ENCODE data around the gene BEST1.
"Not testable (repeated sequence)": the region's sequence is repeated elsewhere in the genome, so short reads cannot be mapped to it uniquely, and the experiment has no call there.

The BEST1 gene

DNA sequence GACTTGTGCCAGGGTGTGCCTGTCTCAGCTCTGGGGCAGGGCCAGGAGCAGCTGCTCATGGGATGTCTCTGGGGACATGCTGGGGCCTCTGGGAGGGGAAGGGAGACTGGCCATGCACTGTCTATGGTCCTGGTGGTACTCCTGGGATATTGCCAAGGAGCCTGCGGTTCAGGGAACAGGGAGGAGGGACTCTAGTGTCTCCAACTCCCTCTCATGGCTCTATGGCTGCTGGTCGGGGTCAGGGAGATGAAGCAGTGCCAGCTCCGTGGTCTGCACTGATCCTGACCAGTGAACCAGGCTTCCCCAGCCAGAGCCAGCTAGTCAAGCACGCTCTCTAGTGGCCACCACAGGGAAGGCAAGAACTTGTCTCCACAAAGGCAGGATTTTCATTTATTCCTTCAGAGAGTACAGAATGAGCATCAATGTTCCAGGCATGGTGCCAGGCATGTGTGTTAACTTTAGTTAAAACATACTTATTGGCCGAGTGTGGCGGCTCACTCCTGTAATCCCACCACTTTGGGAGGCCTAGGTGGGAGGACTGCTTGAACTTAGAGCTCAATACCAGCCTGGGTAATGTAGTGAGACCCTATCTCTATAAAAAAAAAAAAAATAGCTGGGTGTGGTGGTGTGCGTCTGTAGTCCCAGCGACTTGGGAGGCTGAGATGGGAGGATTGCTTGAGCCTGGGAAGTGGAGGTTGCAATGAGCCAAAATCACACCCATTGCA is 2.5 kb upstream of the BEST1 start:
- no peak for FAIRE-seq

DNA sequence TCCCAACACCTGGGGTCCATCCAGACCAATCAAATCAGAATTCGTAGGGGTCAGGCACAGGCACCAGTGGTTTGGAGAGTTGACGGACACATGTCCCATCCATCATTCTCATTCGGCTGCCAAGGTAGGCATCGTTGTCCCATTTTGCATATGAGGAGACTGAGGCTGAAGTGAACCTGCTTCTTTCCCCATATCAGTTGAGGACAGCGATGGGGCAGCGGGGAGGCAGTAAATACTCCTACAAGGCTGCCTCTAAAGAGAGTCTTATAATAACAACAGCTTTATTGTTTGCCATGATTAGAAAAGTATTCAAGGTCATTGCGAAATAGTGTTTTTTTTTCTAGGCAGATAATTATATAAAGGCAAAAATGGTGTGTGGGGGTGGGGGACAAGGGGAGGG is 1.6 kb upstream of the BEST1 start:
- no peak for FAIRE-seq
- no peak for DNase-seq (ENCODE audit: low spot score)

More for the DNA sequence above, 2.5 kb upstream of the BEST1 start:
- peak; percentile 66 for DNase-seq (ENCODE audit: low spot score)

DNA sequence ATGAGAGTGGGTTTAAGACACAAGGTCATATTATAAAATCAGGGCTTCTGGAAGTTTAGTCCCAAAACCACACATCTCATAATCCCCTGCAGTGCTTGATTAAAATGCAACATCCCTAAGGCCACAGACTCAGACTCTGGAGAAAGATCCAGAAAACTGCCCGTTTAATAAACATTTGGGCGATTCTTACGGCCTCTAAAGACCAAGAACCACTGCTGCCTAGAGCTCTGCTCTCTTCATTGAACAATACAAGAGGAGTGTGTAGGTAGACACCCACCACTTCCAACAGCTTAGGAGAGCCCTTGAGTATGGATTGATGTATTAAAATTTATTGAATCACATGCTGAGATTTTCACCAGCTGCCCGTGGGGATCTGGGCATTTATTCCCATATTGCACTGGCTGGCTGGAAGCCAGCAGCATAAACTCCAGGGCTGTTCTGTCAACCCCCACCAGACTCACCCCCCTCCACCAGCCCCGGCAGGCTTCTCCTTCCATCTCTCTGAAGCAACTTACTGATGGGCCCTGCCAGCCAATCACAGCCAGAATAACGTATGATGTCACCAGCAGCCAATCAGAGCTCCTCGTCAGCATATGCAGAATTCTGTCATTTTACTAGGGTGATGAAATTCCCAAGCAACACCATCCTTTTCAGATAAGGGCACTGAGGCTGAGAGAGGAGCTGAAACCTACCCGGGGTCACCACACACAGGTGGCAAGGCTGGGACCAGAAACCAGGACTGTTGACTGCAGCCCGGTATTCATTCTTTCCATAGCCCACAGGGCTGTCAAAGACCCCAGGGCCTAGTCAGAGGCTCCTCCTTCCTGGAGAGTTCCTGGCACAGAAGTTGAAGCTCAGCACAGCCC is 749 bp upstream of the BEST1 start:
- no peak for DNase-seq (ENCODE audit: low spot score)
- no peak for FAIRE-seq

DNA sequence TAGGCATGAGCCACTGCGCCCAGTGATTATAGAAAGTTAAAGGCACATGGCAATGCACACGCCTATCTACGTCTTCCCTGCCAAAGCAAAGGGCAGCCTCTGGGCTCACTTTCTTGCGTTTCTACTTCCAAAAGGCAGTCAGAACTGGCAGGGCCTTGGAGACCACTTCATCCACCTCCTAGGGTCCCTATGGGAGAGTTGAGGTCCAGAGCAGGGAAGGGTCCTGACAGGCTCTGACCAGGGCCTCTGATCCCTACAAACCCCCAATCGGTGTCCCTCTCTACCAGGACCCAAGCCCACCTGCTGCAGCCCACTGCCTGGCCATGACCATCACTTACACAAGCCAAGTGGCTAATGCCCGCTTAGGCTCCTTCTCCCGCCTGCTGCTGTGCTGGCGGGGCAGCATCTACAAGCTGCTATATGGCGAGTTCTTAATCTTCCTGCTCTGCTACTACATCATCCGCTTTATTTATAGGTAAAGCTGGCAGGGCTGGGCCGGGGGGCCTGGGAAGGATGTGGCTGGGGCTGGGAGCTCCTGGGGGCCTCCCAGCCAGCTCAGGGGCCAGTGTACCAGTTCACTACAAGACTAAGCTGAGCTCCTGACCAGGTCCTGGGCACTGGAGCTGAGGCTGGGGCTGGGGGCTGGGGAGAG is 1.5 kb downstream of the BEST1 start:
- no peak for DNase-seq (ENCODE audit: low spot score)
- FAIRE-seq: no peak

DNA sequence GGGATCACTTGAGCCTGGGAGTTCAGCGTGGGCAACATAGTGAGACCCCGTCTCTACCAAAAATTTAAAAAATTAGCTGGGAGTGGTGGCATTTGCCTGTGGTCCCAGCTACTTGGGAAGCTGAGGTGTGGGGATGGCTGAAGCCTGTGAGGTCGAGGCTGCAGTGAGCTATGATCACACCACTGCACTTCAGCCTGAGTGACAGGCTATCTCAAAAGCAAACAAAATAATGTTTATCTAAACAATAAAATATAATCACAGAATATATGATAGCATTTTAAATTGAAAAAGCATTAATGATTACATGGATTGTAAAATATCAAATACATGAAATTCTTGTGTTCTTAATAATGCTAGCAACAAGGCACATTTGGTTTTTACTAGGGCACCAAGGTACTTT is 2.7 kb downstream of the BEST1 start:
- DNase-seq (ENCODE audit: low spot score): no peak
- FAIRE-seq: no peak

DNA sequence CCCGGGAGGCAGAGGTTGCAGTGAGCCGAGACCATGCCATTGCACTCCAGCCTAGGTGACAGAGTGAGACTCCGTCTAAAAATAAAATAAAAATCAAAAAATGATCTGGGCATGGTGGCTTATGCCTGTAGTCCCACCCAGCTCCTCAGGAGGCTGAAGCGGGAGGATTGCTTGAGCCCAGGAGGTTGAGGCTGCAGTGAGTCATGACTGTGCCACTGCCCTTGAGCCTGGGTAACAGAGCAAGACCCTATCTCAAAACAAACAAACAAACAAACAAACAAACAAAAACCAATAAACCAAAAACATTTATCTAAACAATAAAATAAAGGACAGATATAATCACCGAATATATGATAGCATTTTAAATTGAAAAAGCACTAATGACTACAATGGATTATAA is 3.5 kb downstream of the BEST1 start:
- not testable (repeated sequence) for FAIRE-seq; DNase-seq (ENCODE audit: low spot score)

DNA sequence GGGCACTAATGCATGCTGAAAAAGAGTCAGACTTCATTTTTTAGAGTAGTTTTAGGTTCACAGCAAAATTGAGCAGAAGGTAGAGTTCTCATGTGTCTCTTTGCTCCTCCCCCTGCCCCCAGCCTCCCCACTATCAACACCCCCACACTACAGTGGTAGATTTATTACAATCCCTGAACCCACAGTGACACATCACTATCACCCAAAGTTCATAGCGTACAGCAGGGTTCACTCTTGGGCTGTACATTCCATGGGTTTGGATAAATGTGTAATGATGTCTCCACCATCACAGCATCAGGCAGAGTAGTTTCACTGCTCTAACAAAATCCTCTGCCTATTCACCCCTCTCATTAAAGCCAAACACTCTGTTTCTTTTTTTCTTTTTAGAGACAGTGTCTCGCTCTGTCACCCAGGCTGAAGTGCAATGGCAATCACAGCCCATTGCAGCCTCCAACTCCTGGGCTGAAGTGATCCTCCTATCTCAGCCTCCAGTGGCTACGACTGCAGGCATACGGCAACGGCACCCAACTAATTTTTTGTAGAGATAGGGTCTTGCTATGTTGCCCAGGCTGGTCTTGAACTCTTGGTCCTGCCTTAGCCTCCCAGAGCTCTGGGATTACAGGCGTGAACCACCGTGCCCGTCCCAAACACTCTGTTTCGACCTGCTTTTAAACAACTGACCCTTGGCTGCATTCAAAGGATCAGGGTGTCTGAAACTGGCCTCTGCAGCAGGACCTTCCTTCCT is 4.1 kb downstream of the BEST1 start:
- FAIRE-seq (no peak), DNase-seq (ENCODE audit: low spot score) (peak; percentile 19)

DNA sequence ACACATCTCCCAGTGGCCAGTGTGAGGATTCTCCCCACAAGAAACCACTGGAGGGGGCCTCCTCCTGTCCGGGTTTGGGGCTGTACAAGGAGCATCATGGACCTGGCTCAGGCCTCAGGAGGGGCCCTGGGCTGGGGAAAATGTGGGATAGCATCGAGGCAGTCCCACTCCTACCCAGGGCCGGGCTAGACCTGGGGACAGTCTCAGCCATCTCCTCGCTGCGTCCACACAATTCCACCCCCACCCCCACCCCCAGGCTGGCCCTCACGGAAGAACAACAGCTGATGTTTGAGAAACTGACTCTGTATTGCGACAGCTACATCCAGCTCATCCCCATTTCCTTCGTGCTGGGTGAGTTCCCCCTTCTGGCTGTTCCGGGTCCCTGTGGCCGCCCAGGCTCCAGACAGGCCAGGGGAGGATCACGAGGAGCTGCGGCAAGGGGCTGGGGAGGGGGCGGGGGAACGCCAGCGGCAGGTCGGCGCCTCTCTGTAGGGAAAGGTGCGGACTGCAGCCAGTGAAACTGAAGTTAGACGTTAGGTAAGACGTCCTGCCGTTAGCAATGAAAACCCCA is 4.8 kb downstream of the BEST1 start:
- DNase-seq (ENCODE audit: low spot score): no peak
- no peak for FAIRE-seq

DNA sequence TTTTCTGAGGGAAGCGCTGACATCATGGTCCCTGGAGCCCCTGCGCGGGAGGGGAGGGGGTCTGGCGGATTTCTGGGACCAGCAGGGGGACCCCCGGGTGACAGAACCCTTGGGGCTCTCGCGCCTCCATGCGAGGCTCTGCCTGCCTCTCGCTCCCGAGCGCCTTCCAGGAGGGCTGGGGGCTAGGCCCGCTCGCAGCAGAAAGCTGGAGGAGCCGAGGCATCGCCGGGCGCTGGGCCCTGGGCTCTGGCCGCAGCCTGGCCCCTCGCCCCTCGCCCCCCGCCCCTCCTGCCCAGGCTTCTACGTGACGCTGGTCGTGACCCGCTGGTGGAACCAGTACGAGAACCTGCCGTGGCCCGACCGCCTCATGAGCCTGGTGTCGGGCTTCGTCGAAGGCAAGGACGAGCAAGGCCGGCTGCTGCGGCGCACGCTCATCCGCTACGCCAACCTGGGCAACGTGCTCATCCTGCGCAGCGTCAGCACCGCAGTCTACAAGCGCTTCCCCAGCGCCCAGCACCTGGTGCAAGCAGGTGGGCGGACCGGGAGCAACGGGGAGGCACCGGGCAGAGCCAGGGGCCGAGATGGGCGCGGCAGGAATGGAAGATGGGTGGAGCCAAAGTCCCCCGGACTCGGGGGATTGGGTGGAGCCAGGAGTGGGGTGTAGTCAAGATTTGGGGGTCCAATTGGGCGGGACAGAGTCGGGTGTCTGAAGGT is 5.4 kb downstream of the BEST1 start:
- no peak for DNase-seq (ENCODE audit: low spot score)
- FAIRE-seq: no peak

DNA sequence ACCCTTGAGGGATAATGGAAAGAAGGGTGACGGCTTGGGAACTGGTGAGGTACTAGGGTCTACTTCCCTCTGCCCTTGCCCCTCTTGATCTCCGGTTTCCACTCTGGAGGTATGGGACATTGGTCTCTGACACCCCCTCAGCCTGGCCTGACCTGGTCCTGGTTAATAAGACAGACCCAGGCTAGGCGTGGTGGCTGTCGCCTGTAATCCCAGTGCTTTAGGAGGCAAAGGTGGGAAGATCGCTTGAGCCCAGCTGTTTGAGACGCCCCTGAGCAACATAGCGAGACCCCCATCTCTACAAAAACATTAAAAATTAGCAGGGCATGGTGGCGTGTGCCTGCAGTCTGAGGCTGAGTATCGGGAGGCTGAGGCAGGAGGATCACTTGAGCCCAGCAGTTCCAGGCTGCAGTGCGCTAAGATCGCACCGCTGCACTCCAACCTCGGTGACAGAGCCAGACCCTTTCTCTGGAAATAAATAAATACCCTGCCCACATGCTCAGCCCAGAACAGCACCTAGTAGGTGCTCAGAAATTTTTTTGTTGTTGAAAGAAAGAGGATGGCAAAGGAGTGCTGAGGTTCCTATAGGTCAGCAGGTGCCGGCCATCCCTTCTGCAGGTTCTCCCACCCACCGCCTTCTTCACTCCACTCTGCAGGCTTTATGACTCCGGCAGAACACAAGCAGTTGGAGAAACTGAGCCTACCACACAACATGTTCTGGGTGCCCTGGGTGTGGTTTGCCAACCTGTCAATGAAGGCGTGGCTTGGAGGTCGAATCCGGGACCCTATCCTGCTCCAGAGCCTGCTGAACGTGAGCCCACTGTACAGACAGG is 6.3 kb downstream of the BEST1 start:
- DNase-seq (ENCODE audit: low spot score): no peak
- no peak for FAIRE-seq

DNA sequence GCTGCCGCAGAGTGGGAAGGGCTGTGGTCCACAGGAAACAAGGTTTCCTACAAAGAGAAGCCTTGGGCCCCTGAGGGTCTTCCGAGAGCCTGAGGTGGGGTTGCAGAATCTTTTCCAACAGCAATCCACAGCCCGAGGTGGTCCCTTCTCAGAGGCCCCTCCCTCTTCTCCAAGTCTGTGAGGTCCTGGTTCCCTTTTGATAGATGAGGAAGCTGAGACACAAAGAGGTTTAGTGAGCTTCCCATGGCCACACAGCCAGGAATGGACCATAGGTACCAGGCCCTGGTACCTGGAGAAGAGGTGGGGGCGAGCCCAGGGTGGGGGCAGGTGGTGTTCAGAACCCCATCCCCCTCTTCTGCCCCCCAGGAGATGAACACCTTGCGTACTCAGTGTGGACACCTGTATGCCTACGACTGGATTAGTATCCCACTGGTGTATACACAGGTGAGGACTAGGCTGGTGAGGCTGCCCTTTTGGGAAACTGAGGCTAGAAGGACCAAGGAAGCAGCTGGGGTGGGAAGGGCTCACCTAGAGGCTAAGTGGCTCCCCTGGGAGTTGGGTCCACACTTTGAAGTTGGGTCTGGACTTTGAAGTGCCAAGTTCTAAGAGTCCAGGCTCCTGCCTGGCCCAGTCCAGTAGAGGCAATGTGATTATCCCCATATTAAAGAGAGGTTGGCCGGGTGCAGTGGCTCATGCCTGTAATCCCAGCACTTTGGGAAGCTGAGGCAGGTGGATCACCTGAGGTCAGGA is 7.0 kb downstream of the BEST1 start:
- FAIRE-seq (no peak), DNase-seq (ENCODE audit: low spot score) (no peak)

DNA sequence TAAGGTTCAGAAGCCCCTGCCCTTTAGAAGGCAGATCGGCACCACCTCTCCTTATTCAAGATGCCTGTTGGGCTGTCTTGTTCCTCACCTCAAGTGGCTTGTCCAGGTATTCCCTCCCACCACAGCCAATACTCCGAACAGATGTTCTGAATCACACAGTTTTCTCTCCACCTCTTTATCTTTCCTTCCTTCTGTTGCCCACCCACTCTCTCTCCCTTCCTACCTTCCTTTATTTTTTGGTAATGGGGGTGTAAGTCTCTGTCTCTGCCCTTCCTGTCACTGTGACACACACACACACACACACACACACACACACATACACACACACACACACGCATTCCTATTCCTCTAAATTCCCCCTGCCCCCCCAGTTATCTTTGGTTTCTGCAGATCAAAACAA is 8.4 kb downstream of the BEST1 start:
- no peak for FAIRE-seq
- no peak for DNase-seq (ENCODE audit: low spot score)

DNA sequence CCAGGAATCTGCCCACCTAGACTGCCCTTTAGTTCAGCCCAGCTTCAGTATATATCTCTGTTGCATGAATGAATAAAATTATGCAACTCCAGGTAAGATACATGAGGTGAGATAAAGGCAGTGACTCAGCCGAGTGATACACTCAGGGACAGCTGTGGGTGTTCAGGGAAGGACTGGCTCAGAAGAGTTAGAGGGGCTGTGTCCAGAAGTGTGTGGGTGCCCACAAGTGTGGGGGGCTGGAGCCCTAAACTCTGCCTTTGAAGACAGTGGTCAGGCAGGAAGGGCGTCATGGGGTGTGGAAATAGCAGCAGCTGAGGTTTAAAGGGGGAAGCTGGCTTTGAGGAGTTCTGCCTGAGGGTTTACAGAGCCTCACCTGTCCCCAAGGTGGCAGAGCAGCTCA is 9.0 kb downstream of the BEST1 start:
- FAIRE-seq (no peak), DNase-seq (ENCODE audit: low spot score) (no peak)

DNA sequence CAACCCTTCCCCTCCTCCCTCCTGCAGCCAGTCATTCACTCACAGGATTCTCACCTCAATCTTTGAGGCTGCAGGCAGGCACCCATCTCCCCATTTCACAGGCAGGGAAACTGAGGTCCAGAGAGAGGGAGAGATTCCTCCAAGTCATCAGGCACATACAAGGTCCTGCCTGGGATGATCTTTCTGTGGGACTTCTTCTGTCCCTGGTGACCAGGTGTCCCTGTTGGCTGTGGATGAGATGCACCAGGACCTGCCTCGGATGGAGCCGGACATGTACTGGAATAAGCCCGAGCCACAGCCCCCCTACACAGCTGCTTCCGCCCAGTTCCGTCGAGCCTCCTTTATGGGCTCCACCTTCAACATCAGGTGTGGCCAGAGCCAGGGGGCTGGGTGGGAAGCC is 9.5 kb downstream of the BEST1 start:
- FAIRE-seq: no peak
- DNase-seq (ENCODE audit: low spot score): no peak

DNA sequence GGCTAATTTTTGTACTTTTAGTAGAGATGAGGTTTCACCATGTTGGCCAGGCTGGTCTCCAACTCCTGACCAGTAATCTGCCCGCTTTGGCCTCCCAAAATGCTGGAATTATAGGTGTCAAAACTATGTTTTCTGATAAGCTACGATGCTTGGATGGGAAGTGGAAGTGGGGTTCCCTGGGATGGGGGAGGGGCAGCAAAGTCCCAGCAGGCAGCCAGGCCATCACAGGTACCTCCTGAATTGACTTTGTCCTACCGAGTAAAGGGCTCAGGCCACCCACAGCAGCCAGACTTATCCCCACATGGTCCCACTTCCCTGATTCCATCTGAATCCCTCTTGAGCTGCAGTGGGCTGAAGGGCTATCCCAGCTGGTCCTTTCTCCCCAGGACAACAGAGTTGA is 10.4 kb downstream of the BEST1 start:
- FAIRE-seq (no peak), DNase-seq (ENCODE audit: low spot score) (no peak)

DNA sequence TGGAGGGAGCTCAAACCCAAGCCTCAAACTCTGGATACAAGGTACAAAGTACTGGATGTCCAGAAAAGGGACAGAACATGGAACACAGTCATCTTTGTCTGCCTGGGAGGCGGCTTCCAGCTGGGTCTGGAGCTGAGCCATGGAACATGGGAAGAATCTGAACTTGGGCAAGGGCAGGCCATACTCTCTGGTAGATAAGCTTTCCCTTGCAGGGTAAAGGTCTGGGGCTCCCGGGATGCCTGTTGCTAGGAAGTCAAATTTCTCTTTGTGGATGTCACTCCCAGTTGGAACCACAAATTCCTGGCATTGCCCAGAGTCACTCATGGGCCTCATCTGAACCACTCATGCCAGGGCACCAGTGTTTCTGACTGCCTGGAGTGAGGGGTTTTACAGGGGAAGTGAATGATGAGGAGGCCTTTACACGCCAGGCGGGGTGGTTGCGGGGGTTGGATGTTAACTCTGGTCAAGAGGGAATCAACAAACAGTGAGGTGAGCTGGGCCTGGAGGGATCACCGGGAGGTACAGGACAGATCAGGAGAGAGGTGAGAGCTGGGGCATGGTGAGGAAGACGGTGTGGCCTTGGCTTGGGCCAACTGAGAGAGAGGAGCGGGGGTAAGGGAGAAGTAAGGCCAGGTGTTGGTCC is 11.5 kb downstream of the BEST1 start:
- peak; percentile 75 for FAIRE-seq
- DNase-seq (ENCODE audit: low spot score): peak; percentile 94

DNA sequence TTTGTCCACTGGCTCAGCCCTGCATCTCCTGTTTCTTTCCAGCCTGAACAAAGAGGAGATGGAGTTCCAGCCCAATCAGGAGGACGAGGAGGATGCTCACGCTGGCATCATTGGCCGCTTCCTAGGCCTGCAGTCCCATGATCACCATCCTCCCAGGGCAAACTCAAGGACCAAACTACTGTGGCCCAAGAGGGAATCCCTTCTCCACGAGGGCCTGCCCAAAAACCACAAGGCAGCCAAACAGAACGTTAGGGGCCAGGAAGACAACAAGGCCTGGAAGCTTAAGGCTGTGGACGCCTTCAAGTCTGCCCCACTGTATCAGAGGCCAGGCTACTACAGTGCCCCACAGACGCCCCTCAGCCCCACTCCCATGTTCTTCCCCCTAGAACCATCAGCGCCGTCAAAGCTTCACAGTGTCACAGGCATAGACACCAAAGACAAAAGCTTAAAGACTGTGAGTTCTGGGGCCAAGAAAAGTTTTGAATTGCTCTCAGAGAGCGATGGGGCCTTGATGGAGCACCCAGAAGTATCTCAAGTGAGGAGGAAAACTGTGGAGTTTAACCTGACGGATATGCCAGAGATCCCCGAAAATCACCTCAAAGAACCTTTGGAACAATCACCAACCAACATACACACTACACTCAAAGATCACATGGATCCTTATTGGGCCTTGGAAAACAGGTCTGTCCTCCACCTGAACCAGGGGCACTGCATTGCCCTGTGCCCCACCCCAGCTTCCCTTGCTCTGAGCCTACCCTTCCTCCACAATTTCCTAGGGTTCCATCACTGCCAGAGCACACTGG is 12.3 kb downstream of the BEST1 start:
- peak; percentile 8 for DNase-seq (ENCODE audit: low spot score)

DNA sequence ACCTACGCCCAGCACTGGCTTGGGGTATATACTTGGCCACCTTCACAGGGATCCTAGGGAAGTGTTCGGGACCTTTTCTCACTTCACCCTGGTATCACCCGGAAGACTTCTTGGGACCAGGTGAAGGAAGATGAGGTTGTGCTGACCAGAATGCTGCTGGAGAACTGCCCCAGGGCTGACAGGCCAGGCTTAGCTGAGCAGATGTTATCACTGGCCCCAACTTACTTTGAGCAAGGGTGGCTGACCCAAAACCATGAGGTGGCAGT is 12.8 kb downstream of the BEST1 start:
- DNase-seq (ENCODE audit: low spot score) (peak; percentile 28), FAIRE-seq (no peak)

More for the DNA sequence above, 12.3 kb downstream of the BEST1 start:
- FAIRE-seq: no peak

Data from RCC 7860 (cell line).